Sciatic nerve (tissue), 2 donors: ENCODE data around the gene CYSRT1. TPM values are rescaled to one million over a fixed set of nuclear protein-coding genes. Genes with fewer than 3 reads are reported as not detected.

ENCODE experiments used
- ATAC-seq: fragments of 200-7000 bp; cut with Tn5 transposase; one replicate; pipeline ENCODE4 v1.9.1; 2020; ENCODE audit warnings: mild to moderate bottlenecking, moderate library complexity
- DNase-seq: peaks from one replicate; pipeline ENCODE4 v3.0.0-alpha.2; 2020; ENCODE audit warnings: low spot score
- intact Hi-C: fragments of 100-400 bp; cut with DNase I; formaldehyde crosslinking; loops from one replicate; pipeline ENCODE4 v1.14.2; 2022
- total RNA-seq: library from RNA; stranded (reverse); fragmentation: NEBNext Ultra II Directional; extraction: Animal tissue kit (Norgen Biotek cat#: 25700); gene quantifications from one replicate; pipeline ENCODE4 v1.2.1, GENCODE V29; 2021
- donor health status: DM: no; HTN: no; CAD: no.
- donor health status: DM: no; HTN: no; CAD: no.

CYSRT1 gene
- total RNA-seq, 1 donor from 2014 or later = not detected

GRCh38 chr9:137273611-137274320, 48.8 kb downstream of the CYSRT1 start:
- ATAC-seq (no peak), DNase-seq (no peak)
- intact Hi-C loops = no loop called here

DNA sequence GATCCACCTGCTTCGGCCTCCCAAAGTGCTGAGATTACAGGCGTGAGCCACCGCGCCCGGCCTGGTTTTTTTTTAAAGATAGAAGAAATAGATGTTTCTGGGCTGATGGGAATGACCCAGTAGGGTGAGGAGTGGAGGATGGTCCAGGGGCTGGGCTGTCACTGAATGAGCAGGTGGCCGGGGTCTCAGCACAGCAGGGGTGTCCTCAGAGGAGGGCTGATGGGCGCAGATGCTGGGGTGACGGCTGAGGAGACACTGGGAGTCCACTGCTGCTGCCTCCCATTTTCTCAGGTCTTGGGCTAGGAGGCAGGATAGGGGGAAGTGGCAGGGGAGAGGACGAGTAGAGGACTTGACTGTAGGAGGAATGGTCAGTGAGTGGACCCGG, 50.2 kb downstream of the CYSRT1 start:
- DNase-seq (no peak), ATAC-seq (no peak)
- intact Hi-C loops = no loop called here

Other genes starting within 250 kb of the CYSRT1 start
- 1,668 TPM for gene PTGDS, start 247.7 kb upstream of the CYSRT1 start, total RNA-seq
- gene LCNL1, start 242.2 kb upstream of the CYSRT1 start, total RNA-seq = 4.1 TPM
- gene PAXX, start 232.8 kb upstream of the CYSRT1 start, total RNA-seq = 46.6 TPM
- gene CLIC3, start 228.6 kb upstream of the CYSRT1 start, total RNA-seq = 11.3 TPM
- 298 TPM for gene ABCA2, start 196.9 kb upstream of the CYSRT1 start, total RNA-seq
- gene FUT7, start 193.1 kb upstream of the CYSRT1 start, total RNA-seq = 0.18 TPM
- 157 TPM for gene NPDC1, start 179.0 kb upstream of the CYSRT1 start, total RNA-seq
- 24.3 TPM for gene ENTPD2, start 171.1 kb upstream of the CYSRT1 start, total RNA-seq
- gene SAPCD2, start 154.6 kb upstream of the CYSRT1 start, total RNA-seq = 0.36 TPM
- gene UAP1L1, start 147.7 kb upstream of the CYSRT1 start, total RNA-seq = 18.3 TPM
- 48.3 TPM for gene MAN1B1, start 138.2 kb upstream of the CYSRT1 start, total RNA-seq
- gene DPP7, start 110.4 kb upstream of the CYSRT1 start, total RNA-seq = 127 TPM
- not detected for gene GRIN1, start 86.0 kb upstream of the CYSRT1 start, total RNA-seq
- gene LRRC26, start 55.1 kb upstream of the CYSRT1 start, total RNA-seq = not detected
- gene TMEM210, start 53.1 kb upstream of the CYSRT1 start, total RNA-seq = not detected
- gene ANAPC2, start 36.6 kb upstream of the CYSRT1 start, total RNA-seq = 52.8 TPM
- 27.6 TPM for gene SSNA1, start 36.5 kb upstream of the CYSRT1 start, total RNA-seq
- gene TPRN, start 24.4 kb upstream of the CYSRT1 start, total RNA-seq = 8.8 TPM
- gene TMEM203, start 19.5 kb upstream of the CYSRT1 start, total RNA-seq = 25.6 TPM
- gene NDOR1, start 19.5 kb upstream of the CYSRT1 start, total RNA-seq = 16.5 TPM
- gene RNF208, start 2.9 kb upstream of the CYSRT1 start, total RNA-seq = 10.6 TPM
- not detected for gene RNF224, start 2.3 kb downstream of the CYSRT1 start, total RNA-seq
- not detected for gene SLC34A3, start 5.7 kb downstream of the CYSRT1 start, total RNA-seq
- gene TUBB4B, start 16.1 kb downstream of the CYSRT1 start, total RNA-seq = 108 TPM
- not detected for gene STPG3, start 26.1 kb downstream of the CYSRT1 start, total RNA-seq
- gene NELFB, start 30.2 kb downstream of the CYSRT1 start, total RNA-seq = 38.9 TPM
- gene TOR4A, start 52.6 kb downstream of the CYSRT1 start, total RNA-seq = 4.0 TPM
- gene NRARP, start 77.1 kb downstream of the CYSRT1 start, total RNA-seq = 18.5 TPM
- gene EXD3, start 198.0 kb downstream of the CYSRT1 start, total RNA-seq = 48.1 TPM
- 7.4 TPM for gene NOXA1, start 198.2 kb downstream of the CYSRT1 start, total RNA-seq
- not detected for gene ENTPD8, start 216.2 kb downstream of the CYSRT1 start, total RNA-seq
- 50.4 TPM for gene NSMF, start 234.2 kb downstream of the CYSRT1 start, total RNA-seq